ENCODE results near the gene SORBS1. TPM values are rescaled to one million over a fixed set of nuclear protein-coding genes. Genes with fewer than 3 reads are reported as not detected.
"Not testable (repeated sequence)": the region's sequence is repeated elsewhere in the genome, so short reads cannot be mapped to it uniquely, and the experiment has no call there.

Gene SORBS1
- total RNA-seq, 1 donor from 2014 or later, result 58.2 TPM

DNA sequence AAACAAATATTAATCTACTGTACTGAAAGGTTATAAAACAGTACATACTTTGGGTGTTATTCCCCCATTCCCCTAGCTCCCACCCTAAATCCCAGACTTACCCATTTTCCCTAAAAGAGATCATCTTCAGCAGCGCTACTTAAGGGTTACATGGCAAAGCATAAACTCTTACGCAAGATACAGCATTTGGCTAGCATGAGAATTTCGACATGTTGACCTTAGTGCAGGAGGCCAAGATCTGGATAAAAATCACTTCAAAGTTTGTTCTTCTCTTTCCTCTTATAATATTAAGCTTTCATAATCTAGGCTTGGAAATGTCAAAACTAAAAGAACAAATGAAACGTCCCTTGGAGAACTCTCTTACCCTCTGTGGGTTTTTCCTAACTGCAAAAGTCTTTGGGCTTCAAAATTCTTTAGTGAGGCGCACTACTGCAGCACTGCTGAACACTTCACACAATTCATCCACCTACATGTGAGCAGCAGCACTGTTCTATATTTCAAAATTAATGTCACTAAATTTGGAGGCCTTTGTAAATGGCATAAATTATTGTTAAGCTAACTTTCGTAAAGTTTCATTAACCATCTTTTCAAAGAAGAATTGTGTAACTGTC lies 210.8 kb downstream of the SORBS1 start:
- Histone ChIP-seq H3K4me3 (no peak overlapping the region), H3K4me1 (peaks cover 19% of the 10 kb centered on the region), H3K27ac (peak overlapping the region; percentile 66), H3K36me3 (peaks cover 18% of the 10 kb centered on the region), H3K9me3 (no peaks in the 10 kb centered on the region), H3K27me3 (ENCODE audit: low read depth) (no peaks in the 10 kb centered on the region)
- peak; percentile 81 to 84 for ATAC-seq
- no peak for DNase-seq
- TF ChIP-seq, protein P1, sequence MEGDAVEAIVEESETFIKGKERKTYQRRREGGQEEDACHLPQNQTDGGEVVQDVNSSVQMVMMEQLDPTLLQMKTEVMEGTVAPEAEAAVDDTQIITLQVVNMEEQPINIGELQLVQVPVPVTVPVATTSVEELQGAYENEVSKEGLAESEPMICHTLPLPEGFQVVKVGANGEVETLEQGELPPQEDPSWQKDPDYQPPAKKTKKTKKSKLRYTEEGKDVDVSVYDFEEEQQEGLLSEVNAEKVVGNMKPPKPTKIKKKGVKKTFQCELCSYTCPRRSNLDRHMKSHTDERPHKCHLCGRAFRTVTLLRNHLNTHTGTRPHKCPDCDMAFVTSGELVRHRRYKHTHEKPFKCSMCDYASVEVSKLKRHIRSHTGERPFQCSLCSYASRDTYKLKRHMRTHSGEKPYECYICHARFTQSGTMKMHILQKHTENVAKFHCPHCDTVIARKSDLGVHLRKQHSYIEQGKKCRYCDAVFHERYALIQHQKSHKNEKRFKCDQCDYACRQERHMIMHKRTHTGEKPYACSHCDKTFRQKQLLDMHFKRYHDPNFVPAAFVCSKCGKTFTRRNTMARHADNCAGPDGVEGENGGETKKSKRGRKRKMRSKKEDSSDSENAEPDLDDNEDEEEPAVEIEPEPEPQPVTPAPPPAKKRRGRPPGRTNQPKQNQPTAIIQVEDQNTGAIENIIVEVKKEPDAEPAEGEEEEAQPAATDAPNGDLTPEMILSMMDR (IDR thresholded peaks at IDR 0.05), result no peak
- intact Hi-C loops (cut with DNase I), result no loop called here

DNA sequence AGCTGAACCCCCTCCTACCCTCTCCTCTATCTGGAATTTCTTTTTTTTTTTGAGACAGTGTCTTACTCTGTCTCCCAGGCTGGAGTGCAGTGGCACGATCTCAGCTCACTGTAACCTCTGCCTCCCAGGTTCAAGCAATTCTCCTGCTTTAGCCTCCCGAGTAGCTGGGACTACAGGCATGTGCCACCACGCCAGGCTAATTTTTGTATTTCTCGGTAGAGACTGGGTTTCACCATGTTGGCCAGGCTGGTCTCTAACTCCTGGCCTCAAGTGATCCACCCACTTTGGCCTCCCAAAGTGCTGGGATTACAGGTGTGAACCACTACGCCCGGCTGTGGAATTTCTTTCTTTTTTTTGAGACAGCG lies 213.8 kb downstream of the SORBS1 start:
- H3K9me3 ChIP-seq; intact Hi-C loops (cut with DNase I); H3K36me3 ChIP-seq; H3K27me3 ChIP-seq (ENCODE audit: low read depth); H3K27ac ChIP-seq; H3K4me3 ChIP-seq; DNase-seq; ATAC-seq: not testable (repeated sequence)
- peaks cover 19% of the 10 kb centered on the region for H3K4me1 ChIP-seq

DNA sequence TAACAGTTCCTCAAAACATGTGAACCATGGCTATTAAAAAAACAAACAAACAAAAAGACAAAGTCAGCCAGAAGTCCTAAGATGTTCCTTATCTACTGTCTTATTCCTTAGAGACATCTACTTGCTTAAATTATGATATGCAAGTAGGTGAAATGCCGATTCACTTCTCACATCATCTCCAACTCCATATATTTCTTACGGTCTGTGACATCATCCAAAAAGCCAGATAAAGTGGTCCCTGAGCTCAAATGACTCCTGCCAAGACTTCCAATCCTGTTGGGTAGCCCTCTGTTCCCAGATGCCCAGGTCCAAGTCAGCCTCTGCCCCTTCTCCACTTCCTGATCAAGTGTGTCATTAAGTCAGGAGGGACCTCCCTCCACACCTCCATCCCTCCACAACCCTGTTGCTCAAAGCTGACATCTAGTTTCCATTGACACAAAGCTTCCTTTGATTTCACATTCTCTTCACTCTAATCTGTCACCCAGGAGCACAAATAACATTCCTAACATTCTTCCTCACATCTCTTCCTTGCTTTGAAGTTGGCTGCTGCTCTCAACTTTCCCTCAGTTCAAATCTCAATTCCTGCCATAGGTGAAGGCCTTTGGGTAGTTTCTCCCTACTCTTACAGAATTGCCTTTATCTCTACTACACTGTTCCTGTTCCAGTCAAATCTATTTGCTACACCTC lies 214.3 kb downstream of the SORBS1 start:
- intact Hi-C loops (cut with DNase I), result no loop called here
- H3K27ac ChIP-seq, result no peak overlapping the region
- H3K9me3 ChIP-seq, result no peaks in the 10 kb centered on the region
- H3K4me3 ChIP-seq, result no peak overlapping the region
- ATAC-seq (no peak), DNase-seq (no peak)
- H3K4me1 ChIP-seq, result peaks cover 15% of the 10 kb centered on the region
- TF ChIP-seq, protein P1 (IDR thresholded peaks at IDR 0.05), result no peak
- H3K36me3 ChIP-seq, result peaks cover 9% of the 10 kb centered on the region
- H3K27me3 ChIP-seq (ENCODE audit: low read depth), result no peaks in the 10 kb centered on the region

DNA sequence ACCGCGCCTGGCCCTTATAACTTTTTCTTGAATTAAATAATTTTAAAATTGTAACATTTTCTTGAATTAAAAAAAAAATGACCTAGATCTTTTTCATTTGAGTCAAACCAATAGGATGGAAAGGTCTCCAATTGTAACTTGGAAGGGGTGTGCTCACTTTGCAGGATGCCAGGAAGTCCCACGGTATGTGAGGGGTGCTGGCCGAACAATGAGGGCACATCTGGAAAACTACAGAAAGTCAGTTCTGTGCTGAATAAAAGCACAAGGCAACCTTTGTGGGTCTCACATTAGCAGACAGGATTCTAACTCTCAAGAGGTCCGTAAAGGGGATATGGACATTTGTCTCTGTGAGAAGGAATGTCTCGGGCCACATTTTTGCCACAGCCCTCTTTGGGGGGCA lies 217.6 kb downstream of the SORBS1 start:
- no peak overlapping the region for H3K27ac ChIP-seq

DNA sequence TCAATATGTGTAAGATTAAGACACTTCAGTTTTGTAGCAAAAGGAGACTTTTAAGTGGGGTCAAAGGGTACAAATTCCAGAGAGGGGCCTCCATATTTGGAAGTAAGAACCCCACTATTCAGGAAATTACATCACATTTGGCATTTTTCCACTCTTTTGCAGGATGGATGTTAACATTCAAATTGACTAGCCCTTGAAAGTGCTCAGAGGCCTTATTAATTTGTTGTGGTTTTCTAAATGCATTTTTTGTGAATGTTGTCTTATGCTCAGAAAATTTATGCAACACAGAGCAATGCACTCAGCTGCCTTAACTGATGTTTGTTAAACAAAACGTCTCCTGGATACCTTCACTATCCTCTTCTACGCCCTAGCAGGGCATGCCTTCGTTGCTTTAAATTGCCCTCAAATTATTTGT lies 219.4 kb downstream of the SORBS1 start:
- no peaks in the 10 kb centered on the region for H3K4me1 ChIP-seq
- no peaks in the 10 kb centered on the region for H3K9me3 ChIP-seq
- ATAC-seq (no peak), DNase-seq (no peak)
- H3K4me3 ChIP-seq, result no peak overlapping the region
- H3K36me3 ChIP-seq, result peaks cover 17% of the 10 kb centered on the region
- TF ChIP-seq, protein P1 (IDR thresholded peaks at IDR 0.05), result no peak
- no peak overlapping the region for H3K27ac ChIP-seq
- no peaks in the 10 kb centered on the region for H3K27me3 ChIP-seq (ENCODE audit: low read depth)
- intact Hi-C loops (cut with DNase I), result no loop called here

More for the DNA sequence above, 217.6 kb downstream of the SORBS1 start:
- Histone ChIP-seq H3K9me3 (no peaks in the 10 kb centered on the region), H3K36me3 (peaks cover 13% of the 10 kb centered on the region), H3K4me1 (no peaks in the 10 kb centered on the region), H3K27me3 (ENCODE audit: low read depth) (no peaks in the 10 kb centered on the region), H3K4me3 (no peak overlapping the region)
- TF ChIP-seq, protein P1 (IDR thresholded peaks at IDR 0.05), result no peak
- ATAC-seq (no peak), DNase-seq (no peak)
- intact Hi-C loops (cut with DNase I), result no loop called here

DNA sequence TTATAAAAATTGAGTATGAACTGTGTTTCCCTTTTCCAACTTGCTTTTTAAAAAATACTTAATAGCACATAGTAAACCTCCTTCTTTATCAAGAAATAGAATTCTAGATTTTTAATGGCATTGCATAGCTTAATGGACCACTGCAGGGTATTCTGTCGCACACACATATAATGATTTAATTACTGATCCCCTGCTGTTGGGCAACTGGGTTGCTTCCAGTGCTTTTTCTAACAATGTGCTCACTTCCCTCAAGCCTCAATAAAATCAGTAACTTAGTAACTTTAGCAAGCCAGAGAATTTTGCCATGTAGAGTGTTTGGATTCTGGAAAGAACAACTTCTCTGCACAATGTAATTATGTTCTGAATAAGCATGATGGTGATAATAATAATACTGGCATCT lies 221.3 kb downstream of the SORBS1 start:
- TF ChIP-seq, protein P1 (IDR thresholded peaks at IDR 0.05), result no peak
- intact Hi-C loops (cut with DNase I), result no loop called here
- DNase-seq (no peak), ATAC-seq (no peak)
- peaks cover 6% of the 10 kb centered on the region for H3K4me1 ChIP-seq
- H3K27me3 ChIP-seq (ENCODE audit: low read depth), result no peaks in the 10 kb centered on the region
- no peaks in the 10 kb centered on the region for H3K9me3 ChIP-seq
- peaks cover 8% of the 10 kb centered on the region for H3K36me3 ChIP-seq
- H3K4me3 ChIP-seq, result no peak overlapping the region
- no peak overlapping the region for H3K27ac ChIP-seq

Measured in lower lobe of right lung (tissue), 2 donors.